Tibial artery (tissue), 4 donors: ENCODE data around the gene CCDC80.

Experiments
- DNase-seq, 2 donors: peaks; one replicate each; pipeline ENCODE4 v3.0.0-alpha.2; 2019
- H3K27ac ChIP-seq, 2 donors: fragments of 200-600 bp; sonication (generic) in 1 of 2; 1 replicate in 1 of 2; 2 replicates in 1 of 2; pipeline ENCODE4 v1.5.1; 2018 to 2019; ENCODE audit warnings: mild to moderate bottlenecking in 1 of 2
- H3K27me3 ChIP-seq, 2 donors: fragments of 200-600 bp; sonication (generic) in 1 of 2; one replicate each; pipeline versions ENCODE4 v1.5.1 to v1.6.0; 2016 to 2019
- H3K36me3 ChIP-seq, 3 donors: fragments of 200-600 bp; sonication (generic) in 2 of 3; one replicate each; pipeline ENCODE4 v1.5.1; 2016 to 2019; ENCODE audit warnings: mild to moderate bottlenecking in 2 of 3
- H3K4me1 ChIP-seq, 4 donors: fragments of 200-600 bp; sonication (generic) in 2 of 4; 1 replicate in 3 of 4; 2 replicates in 1 of 4; pipeline ENCODE4 v1.5.1; 2016 to 2019
- H3K4me3 ChIP-seq, 2 donors: fragments of 200-600 bp; sonication (generic) in 1 of 2; 1 replicate in 1 of 2; 2 replicates in 1 of 2; pipeline ENCODE4 v1.5.1; 2018 to 2019; ENCODE audit warnings: mild to moderate bottlenecking in 2 of 2
- H3K9me3 ChIP-seq, 3 donors: fragments of 200-600 bp; sonication (generic) in 1 of 3; one replicate each; pipeline ENCODE4 v1.5.1; 2016 to 2019
- intact Hi-C: fragments of 100-400 bp; cut with DNase I; formaldehyde crosslinking; loops from one replicate; pipeline ENCODE4 v1.15.0; 2023; ENCODE audit warnings: low total_unique reads
- TF ChIP-seq, protein P1 (sequence below), 2 experiments: fragments of 200-600 bp in 1 of 2; fragments of 450-650 bp in 1 of 2; IDR thresholded peaks; one replicate each; pipeline ENCODE4 v1.5.1; 2017 to 2019; ENCODE audit warnings: antibody characterized with exemption in 2 of 2, mild to moderate bottlenecking in 1 of 2, moderate library complexity in 1 of 2

The CCDC80 gene

DNA sequence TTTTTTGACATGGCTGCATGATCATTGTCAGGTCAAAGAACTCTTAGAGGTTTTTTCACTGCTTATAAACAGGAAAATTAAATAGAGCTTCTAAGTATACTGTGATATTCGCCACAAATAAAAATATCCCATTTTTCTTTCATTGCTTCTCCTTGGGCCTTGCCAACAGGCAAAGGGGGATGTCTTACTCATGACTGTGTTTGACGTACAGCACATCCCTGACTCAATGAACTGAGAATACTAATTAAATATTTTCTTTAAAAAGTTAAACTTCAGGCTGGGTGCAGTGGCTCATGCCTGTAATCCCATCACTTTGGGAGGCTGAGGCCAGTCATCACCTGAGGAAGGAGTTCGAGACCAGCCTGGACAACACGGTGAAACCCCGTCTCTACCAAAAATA lies 41.4 kb upstream of the CCDC80 start:
- DNase-seq, result no peak
- intact Hi-C loops, result no loop called here
- no peaks in the 10 kb centered on the region for H3K36me3 ChIP-seq
- no peaks in the 10 kb centered on the region for H3K27me3 ChIP-seq
- no peaks in the 10 kb centered on the region for H3K9me3 ChIP-seq
- TF ChIP-seq, protein P1, sequence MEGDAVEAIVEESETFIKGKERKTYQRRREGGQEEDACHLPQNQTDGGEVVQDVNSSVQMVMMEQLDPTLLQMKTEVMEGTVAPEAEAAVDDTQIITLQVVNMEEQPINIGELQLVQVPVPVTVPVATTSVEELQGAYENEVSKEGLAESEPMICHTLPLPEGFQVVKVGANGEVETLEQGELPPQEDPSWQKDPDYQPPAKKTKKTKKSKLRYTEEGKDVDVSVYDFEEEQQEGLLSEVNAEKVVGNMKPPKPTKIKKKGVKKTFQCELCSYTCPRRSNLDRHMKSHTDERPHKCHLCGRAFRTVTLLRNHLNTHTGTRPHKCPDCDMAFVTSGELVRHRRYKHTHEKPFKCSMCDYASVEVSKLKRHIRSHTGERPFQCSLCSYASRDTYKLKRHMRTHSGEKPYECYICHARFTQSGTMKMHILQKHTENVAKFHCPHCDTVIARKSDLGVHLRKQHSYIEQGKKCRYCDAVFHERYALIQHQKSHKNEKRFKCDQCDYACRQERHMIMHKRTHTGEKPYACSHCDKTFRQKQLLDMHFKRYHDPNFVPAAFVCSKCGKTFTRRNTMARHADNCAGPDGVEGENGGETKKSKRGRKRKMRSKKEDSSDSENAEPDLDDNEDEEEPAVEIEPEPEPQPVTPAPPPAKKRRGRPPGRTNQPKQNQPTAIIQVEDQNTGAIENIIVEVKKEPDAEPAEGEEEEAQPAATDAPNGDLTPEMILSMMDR (IDR thresholded peaks at IDR 0.05), result no peak
- H3K4me3 ChIP-seq, result no peak overlapping the region
- no peak overlapping the region for H3K27ac ChIP-seq
- peaks cover 0 to 11% (median 0%) of the 10 kb centered on the region in 4 donors for H3K4me1 ChIP-seq

DNA sequence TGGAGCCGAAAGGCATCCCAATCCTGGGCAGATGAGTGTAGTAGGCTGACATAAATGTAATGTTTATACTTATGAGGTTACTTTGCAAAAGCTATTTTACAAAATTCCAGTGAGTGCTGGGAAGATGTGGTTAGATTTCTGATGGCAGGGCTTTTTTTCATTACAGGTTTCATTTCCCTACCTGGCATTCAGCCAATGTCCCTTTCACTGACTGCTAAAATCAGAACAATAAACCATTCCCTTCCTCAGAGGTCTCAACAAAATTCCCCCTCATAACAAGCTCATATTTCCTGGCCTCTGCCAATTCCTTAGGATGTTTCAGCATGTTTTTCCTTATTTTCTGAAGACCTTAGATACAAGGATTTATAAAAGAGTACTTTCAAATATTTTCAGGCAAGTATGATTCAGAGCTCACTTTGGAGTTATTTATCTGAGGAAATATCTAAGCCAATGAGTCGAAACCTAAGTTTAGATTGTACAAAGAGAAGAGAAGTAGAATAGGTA lies 40.9 kb upstream of the CCDC80 start:
- TF ChIP-seq, protein P1 (IDR thresholded peaks at IDR 0.05), result no peak
- Histone ChIP-seq H3K36me3 (no peaks in the 10 kb centered on the region), H3K9me3 (no peaks in the 10 kb centered on the region), H3K27ac (no peak overlapping the region), H3K27me3 (no peaks in the 10 kb centered on the region), H3K4me1 (peaks cover 0 to 16% (median 2%) of the 10 kb centered on the region in 4 donors), H3K4me3 (no peak overlapping the region)
- intact Hi-C loops, result no loop called here
- no peak for DNase-seq

DNA sequence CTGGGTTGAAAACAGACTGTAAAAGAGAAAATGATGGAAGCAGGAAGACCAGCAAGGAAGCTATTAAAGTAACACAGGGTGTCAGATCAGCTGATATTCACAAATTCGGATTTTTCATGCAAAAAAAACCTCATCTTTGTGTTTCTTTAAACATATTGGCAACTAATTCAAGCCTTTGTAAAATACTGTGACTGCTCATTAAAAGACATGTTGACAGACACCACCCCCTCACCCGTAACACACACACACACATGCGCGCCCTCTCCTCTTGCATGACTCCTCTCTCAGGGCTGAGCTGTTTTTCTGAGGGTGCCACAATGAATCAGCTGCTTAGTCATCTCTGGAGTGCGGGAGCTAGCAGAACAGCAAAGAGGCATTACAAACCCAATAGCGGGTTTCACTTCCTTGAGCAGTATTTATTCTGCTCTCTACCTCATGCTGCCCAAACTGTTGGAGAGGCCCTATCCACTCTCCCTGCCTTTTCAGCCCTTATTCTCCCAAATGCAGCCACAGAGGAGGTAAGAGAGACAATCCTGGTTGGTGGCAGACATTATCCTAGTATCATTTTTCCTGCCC lies 35.8 kb upstream of the CCDC80 start:
- intact Hi-C loops, result no loop called here
- Histone ChIP-seq H3K27me3 (no peaks in the 10 kb centered on the region), H3K9me3 (no peaks in the 10 kb centered on the region), H3K36me3 (no peaks in the 10 kb centered on the region), H3K4me1 (peaks cover 0 to 23% (median 5%) of the 10 kb centered on the region in 4 donors), H3K4me3 (no peak overlapping the region), H3K27ac (peak overlapping the region; percentile 0 to 42)
- peak; percentile 68 to 80 for DNase-seq
- TF ChIP-seq, protein P1 (IDR thresholded peaks at IDR 0.05), result no peak

DNA sequence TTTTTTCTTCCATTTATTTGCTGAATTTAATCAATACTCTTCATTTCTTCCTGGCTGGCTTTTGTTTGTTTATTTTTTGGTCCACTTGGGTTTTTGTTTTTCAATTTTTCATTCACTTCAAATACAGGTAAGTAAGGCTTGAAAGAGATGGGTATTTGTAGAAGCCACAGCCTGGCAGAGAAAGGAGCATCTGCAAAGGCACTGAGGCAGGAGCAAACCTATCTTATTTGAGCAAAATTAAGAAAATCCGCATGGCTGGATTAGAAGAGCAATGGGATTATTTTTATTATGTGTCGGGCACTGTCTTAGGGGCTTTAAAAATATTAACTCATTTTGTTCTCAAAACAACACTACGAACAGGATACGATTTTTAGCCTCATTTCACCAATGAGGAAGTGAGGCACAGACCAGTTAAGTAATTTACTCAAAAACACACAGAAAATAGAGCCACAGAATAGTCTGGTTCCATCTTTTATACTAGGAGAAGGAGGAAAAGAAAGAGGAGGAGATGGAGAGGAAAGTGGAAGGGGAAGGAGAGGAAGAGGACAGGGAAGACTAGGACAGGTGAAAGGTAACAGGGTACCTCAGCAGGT lies 35.1 kb upstream of the CCDC80 start:
- TF ChIP-seq, protein P1 (IDR thresholded peaks at IDR 0.05), result no peak
- DNase-seq, result no peak
- H3K4me1 ChIP-seq, result peaks cover 0 to 27% (median 6%) of the 10 kb centered on the region in 4 donors
- no peak overlapping the region for H3K4me3 ChIP-seq
- no peaks in the 10 kb centered on the region for H3K36me3 ChIP-seq
- no peaks in the 10 kb centered on the region for H3K9me3 ChIP-seq
- intact Hi-C loops, result no loop called here
- H3K27me3 ChIP-seq, result no peaks in the 10 kb centered on the region
- peak overlapping the region in 1 of 2 donors; percentile 0 for H3K27ac ChIP-seq

DNA sequence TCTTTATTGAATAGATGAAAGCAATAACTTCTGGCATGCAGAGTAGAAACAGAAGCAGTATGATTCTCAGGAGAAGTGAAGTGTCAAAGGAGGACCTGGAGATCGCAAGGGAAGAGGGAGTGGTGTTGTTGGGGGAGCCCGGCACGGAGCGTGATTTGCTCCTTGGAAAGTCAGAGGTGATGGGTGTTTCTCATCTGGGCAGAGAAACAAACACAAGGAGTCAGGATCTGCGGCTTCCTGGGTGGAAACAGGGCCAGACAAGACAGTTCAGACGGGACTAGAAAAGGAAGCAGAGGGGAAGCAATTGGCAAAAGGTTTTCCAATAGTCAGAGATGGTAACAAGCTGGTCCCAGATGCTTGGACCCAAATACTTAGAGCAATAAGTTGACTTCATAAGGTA lies 34.4 kb upstream of the CCDC80 start:
- no peak overlapping the region for H3K4me3 ChIP-seq
- TF ChIP-seq, protein P1 (IDR thresholded peaks at IDR 0.05), result no peak
- H3K27me3 ChIP-seq, result no peaks in the 10 kb centered on the region
- no peak overlapping the region for H3K27ac ChIP-seq
- H3K4me1 ChIP-seq, result peaks cover 0 to 27% (median 6%) of the 10 kb centered on the region in 4 donors
- intact Hi-C loops, result no loop called here
- DNase-seq, result no peak
- no peaks in the 10 kb centered on the region for H3K9me3 ChIP-seq
- no peaks in the 10 kb centered on the region for H3K36me3 ChIP-seq
